ENCODE results near the gene ZCWPW2.
A peak's percentile ranks its signal among the peaks of the same experiment; 100 is the strongest.

The ZCWPW2 gene

GRCh38 chr3:28316226-28316625 is 32.3 kb upstream of the ZCWPW2 start:
- H3K4me3 ChIP-seq (ENCODE audit: low read depth, low read length), result no peak overlapping the region
- TF ChIP-seq CTCF (IDR thresholded peaks at IDR 0.05; ENCODE audit: control insufficient read depth, extremely low read depth, insufficient read depth), result no peak
- no peak for DNase-seq (ENCODE audit: low read depth)

GRCh38 chr3:28317438-28318022 is 31.0 kb upstream of the ZCWPW2 start:
- TF ChIP-seq CTCF (IDR thresholded peaks at IDR 0.05; ENCODE audit: control insufficient read depth, extremely low read depth, insufficient read depth), result peak; percentile 56
- H3K4me3 ChIP-seq (ENCODE audit: low read depth, low read length), result no peak overlapping the region
- DNase-seq (ENCODE audit: low read depth), result no peak

GRCh38 chr3:28320981-28321380 is 27.5 kb upstream of the ZCWPW2 start:
- H3K4me3 ChIP-seq (ENCODE audit: low read depth, low read length), result no peak overlapping the region
- no peak for TF ChIP-seq CTCF (IDR thresholded peaks at IDR 0.05; ENCODE audit: control insufficient read depth, extremely low read depth, insufficient read depth)
- DNase-seq (ENCODE audit: low read depth), result no peak

- no peak for DNase-seq (ENCODE audit: low read depth)
- H3K4me3 ChIP-seq (ENCODE audit: low read depth, low read length), result no peak overlapping the region
- TF ChIP-seq CTCF (IDR thresholded peaks at IDR 0.05; ENCODE audit: control insufficient read depth, extremely low read depth, insufficient read depth), result no peak
Measured at GRCh38 chr3:28322464-28322863, 26.1 kb upstream of the ZCWPW2 start.

GRCh38 chr3:28326458-28326926 is 22.0 kb upstream of the ZCWPW2 start:
- TF ChIP-seq CTCF (IDR thresholded peaks at IDR 0.05; ENCODE audit: control insufficient read depth, extremely low read depth, insufficient read depth), result no peak
- H3K4me3 ChIP-seq (ENCODE audit: low read depth, low read length), result no peak overlapping the region
- DNase-seq (ENCODE audit: low read depth), result no peak

GRCh38 chr3:28328188-28329151 is 20.1 kb upstream of the ZCWPW2 start:
- no peak for DNase-seq (ENCODE audit: low read depth)
- H3K4me3 ChIP-seq (ENCODE audit: low read depth, low read length), result no peak overlapping the region
- TF ChIP-seq CTCF (IDR thresholded peaks at IDR 0.05; ENCODE audit: control insufficient read depth, extremely low read depth, insufficient read depth), result peak; percentile 47

Measured in LNCaP clone FGC (cell line).